ENCODE results near the gene NEK7. TPM values are rescaled to one million over a fixed set of nuclear protein-coding genes. Genes with fewer than 3 reads are reported as not detected.
"Not testable (repeated sequence)": the region's sequence is repeated elsewhere in the genome, so short reads cannot be mapped to it uniquely, and the experiment has no call there.

NEK7 gene
- total RNA-seq, 1 donor from 2014 or later = 53.2 TPM

DNA sequence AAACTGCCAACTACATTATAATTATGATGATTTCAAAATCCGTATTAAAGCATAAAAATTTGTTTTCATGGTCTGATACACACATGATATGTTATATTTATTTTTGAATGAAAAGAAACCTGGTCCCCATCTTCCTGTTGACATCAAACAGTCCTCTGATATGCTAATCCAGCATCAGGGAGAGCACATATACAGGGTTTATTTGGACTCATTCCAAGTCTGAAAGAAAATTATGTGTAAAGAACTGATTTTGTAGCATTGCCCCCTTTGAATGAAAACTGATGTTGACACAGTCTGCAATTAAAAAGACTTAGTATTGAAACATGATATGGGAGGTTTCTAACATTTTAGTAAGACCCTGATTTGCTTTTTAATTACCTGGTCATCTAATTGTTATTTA lies 119.4 kb downstream of the NEK7 start:
- intact Hi-C loops (cut with micrococcal nuclease) = loop anchor here (5.0 kb wide), 1 partner anchor 189 kb away; no protein-coding TSS in a partner anchor

- intact Hi-C loops (cut with micrococcal nuclease) = loop anchor here (5.0 kb wide), 1 partner anchor 192 kb away; no protein-coding TSS in a partner anchor
Measured at GRCh38 chr1:198278943-198279342, 122.1 kb downstream of the NEK7 start.

DNA sequence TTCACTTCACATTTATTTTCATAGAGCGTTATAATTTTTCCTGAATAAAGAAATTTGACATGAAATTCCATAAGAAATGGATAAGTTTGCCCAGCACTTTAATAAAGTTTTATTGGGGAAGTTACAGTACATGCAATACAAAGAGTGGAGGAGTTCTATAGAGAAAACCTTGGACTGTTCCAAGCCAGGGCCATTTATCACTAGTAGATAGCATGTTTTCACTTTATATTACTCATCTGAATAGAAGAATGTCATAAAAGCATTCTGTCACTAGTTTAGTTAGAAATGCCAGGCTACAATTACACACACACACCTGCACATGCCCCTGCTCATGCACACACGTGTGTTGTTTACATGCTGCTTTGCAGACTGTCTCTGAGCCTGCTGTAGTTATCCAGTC lies 123.3 kb downstream of the NEK7 start:
- intact Hi-C loops (cut with micrococcal nuclease) = no loop called here

DNA sequence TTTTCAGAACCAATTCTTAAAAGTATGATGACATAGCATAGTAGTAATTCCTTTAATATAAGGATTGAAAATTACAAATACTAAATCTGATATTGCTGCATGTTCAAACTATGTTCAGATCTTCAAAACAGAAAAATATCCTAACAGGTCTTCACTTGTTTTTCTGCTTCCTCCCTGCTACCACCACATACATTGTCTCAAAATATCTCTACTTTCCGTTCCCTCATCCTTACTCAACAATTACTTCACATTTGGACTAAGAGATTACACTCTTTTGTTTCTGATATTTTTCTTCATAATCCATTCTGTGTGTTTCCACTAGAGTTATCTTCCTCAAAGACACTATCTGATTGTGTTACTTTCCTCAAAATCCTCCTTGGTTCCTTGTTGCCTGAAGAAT lies 125.1 kb downstream of the NEK7 start:
- intact Hi-C loops (cut with micrococcal nuclease) = no loop called here

- intact Hi-C loops (cut with micrococcal nuclease) = no loop called here
Measured at GRCh38 chr1:198283222-198283621, 126.4 kb downstream of the NEK7 start.

- intact Hi-C loops (cut with micrococcal nuclease) = no loop called here
Measured at GRCh38 chr1:198287916-198288315, 131.1 kb downstream of the NEK7 start.

GRCh38 chr1:198290089-198290683 lies 133.4 kb downstream of the NEK7 start:
- intact Hi-C loops (cut with micrococcal nuclease) = no loop called here

GRCh38 chr1:198291036-198291435 lies 134.2 kb downstream of the NEK7 start:
- intact Hi-C loops (cut with micrococcal nuclease) = no loop called here

DNA sequence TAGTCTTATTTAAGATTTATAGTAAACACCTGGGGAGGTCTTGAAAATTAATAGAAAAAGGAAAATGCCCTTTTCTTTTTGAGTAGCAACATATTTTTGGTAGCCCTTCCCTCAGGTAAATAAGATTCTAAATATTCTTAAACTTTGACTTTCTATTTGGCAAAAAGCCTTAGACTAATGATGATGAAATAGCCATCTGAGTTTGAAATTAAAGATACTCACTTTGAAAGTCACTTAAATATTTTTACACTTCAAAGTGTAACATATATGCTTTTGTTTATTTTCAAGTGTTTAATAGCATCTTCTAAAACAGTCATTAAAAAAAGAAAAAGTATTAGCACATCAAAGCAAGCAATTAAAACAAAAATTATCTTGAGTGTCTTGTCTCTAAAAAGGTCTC lies 135.1 kb downstream of the NEK7 start:
- intact Hi-C loops (cut with micrococcal nuclease) = no loop called here

DNA sequence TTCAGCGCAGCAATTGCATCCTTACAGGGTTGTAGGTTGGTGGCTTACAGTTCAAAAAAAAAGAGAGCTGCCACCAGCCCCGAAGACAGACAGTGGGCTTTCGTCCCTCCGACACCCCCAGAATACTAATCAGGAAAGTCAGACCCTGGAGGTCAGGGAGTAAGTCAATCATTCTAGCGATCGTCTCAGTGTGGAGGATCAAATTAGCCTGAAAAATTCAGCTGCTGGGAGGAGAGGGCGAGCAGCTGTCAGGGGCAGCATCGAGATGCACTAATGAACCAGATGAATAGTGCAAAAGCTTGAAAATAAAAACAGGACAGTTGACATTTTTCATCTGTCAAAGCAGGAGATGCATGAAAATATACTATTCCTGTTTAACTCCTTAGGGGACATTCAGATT lies 138.4 kb downstream of the NEK7 start:
- intact Hi-C loops (cut with micrococcal nuclease) = no loop called here

GRCh38 chr1:198295971-198296370 lies 139.2 kb downstream of the NEK7 start:
- intact Hi-C loops (cut with micrococcal nuclease) = no loop called here

- intact Hi-C loops (cut with micrococcal nuclease) = no loop called here
Measured at GRCh38 chr1:198297281-198297680, 140.5 kb downstream of the NEK7 start.

DNA sequence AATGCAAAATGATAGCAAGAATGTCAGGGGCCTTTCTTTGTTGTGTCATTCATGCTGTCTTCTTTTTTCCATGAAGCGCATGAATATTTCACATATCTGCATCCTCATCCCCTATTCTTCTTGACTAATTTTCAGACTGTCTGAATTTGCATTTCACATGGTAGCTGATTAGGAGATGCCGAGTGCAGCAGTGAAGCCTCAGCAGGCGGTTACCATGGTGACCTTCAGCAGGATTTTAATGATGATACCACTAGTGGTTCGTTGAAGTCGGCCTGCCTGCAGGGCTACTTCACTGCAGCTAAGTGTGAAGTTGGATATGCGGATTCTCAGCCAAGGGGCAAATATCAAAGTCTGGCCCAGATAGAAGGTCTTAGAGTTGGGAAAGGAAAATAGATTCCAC lies 141.8 kb downstream of the NEK7 start:
- intact Hi-C loops (cut with micrococcal nuclease) = no loop called here

- intact Hi-C loops (cut with micrococcal nuclease) = no loop called here
Measured at GRCh38 chr1:198300451-198300850, 143.7 kb downstream of the NEK7 start.

GRCh38 chr1:198304431-198304830 lies 147.6 kb downstream of the NEK7 start:
- intact Hi-C loops (cut with micrococcal nuclease) = no loop called here

DNA sequence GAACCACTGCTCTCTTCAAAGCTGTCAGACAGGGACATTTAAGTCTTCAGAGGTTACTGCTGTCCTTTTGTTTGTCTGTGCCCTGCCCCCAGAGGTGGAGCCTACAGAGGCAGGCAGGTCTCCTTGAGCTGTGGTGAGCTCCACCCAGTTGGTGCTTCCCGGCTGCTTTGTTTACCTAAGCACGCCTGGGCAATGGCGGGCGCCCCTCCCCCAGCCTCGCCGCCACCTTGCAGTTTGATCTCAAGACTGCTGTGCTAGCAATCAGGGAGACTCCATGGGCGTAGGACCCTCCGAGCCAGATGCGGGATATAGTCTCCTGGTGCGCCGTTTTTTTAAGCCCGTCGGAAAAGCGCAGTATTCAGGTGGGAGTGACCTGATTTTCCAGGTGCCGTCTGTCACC lies 158.0 kb downstream of the NEK7 start:
- intact Hi-C loops (cut with micrococcal nuclease) = not testable (repeated sequence)

DNA sequence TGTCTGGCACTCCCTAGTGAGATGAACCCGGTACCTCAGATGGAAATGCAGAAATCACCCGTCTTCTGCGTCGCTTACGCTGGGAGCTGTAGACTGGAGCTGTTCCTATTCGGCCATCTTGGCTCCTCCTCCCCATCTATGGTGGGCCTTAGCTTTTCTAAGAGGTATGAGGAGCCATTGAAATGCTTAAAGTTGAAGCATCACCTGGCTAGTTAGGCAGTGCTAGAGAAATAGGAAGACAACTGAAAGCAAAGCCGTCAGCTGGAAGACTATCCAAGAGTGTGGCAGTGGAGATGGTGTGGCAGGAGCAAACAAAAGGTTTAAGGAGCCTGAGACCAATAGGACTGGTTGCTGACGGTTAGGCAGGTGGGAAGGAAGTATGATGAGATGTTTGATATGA lies 158.5 kb downstream of the NEK7 start:
- intact Hi-C loops (cut with micrococcal nuclease) = not testable (repeated sequence)

DNA sequence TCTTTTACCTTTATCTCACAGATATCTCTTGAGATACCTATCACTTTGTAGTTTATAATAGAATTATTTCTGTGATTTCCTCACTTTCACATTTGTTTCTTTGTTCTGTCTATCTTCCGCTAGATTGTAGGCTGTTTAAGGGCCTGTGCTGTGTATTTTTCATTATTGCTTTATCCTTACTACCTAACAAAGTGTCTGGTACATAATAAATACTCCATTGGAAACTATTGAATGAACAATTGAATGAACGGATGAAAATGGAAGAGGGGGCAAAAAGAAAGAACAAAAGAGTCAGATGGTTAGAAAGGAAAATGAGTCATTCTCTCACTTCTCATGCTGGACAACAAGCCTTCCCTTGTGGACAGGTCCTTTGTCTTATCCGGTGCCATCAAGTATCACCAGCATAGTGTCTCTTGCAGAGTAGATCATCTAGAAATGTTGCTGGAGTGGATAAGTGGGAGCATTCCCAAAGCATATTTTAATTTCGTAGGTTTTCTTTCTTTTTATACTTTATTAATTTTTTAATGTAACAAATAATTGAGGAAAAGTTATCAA lies 159.8 kb downstream of the NEK7 start:
- intact Hi-C loops (cut with micrococcal nuclease) = no loop called here

DNA sequence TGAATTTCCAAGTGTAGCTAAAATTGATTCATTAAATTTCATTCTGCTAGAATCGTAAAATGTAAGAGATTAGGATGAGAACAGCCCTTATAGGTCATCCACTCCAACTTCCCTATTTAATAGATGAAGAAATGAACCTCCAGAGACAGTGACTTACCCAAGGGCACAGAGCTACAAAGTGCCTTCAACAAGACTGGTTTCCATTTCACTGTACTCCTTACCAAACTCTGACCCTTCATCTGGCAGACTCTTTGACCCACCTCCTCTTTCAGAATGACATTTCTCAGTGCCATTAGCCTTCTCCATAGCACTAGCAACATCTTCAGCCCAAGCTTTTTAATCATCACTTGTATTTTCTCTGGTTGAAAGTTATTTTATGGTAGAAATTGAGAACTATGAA lies 161.3 kb downstream of the NEK7 start:
- intact Hi-C loops (cut with micrococcal nuclease) = no loop called here

GRCh38 chr1:198320759-198321158 lies 164.0 kb downstream of the NEK7 start:
- intact Hi-C loops (cut with micrococcal nuclease) = no loop called here

GRCh38 chr1:198326232-198326631 lies 169.4 kb downstream of the NEK7 start:
- intact Hi-C loops (cut with micrococcal nuclease) = no loop called here

GRCh38 chr1:198326915-198327314 lies 170.1 kb downstream of the NEK7 start:
- intact Hi-C loops (cut with micrococcal nuclease) = no loop called here

- intact Hi-C loops (cut with micrococcal nuclease) = no loop called here
Measured at GRCh38 chr1:198328458-198329032, 171.7 kb downstream of the NEK7 start.
